Kidney epithelial cell (primary cell): ENCODE data around the gene TMEFF2. TPM values are rescaled to one million over a fixed set of nuclear protein-coding genes. Genes with fewer than 3 reads are reported as not detected.

Source experiments
- DNase-seq: peaks from one replicate; pipeline ENCODE4 v3.0.0-alpha.2; 2010; ENCODE audit warnings: low read depth
- H3K27me3 ChIP-seq: 2 replicates; pipeline ENCODE4 v1.6.0; 2011; ENCODE audit warnings: low read length; ENCODE audit not compliant: control insufficient read depth, insufficient read depth
- H3K36me3 ChIP-seq: 2 replicates; pipeline ENCODE4 v1.5.1; 2011; ENCODE audit warnings: low read length; ENCODE audit not compliant: control insufficient read depth, insufficient read depth
- H3K4me3 ChIP-seq: 2 replicates; pipeline ENCODE4 v1.5.1; 2011; ENCODE audit warnings: low read depth, mild to moderate bottlenecking, control low read depth, low read length
- total RNA-seq: library from RNA; depleted of rRNA; stranded (reverse); fragments of >200 nt; gene quantifications from 2 replicates; pipeline ENCODE4 v1.2.3, GENCODE V29; 2015
- TF ChIP-seq, protein P1 (sequence below): IDR thresholded peaks from 2 replicates; pipeline ENCODE4 v1.5.1; 2011; ENCODE audit warnings: mild to moderate bottlenecking, moderate library complexity, low read length, control low read depth, inconsistent platforms; ENCODE audit not compliant: insufficient read depth, poor library complexity, severe bottlenecking

Gene TMEFF2
- total RNA-seq, 1 donor from 2014 or later, result not detected

DNA sequence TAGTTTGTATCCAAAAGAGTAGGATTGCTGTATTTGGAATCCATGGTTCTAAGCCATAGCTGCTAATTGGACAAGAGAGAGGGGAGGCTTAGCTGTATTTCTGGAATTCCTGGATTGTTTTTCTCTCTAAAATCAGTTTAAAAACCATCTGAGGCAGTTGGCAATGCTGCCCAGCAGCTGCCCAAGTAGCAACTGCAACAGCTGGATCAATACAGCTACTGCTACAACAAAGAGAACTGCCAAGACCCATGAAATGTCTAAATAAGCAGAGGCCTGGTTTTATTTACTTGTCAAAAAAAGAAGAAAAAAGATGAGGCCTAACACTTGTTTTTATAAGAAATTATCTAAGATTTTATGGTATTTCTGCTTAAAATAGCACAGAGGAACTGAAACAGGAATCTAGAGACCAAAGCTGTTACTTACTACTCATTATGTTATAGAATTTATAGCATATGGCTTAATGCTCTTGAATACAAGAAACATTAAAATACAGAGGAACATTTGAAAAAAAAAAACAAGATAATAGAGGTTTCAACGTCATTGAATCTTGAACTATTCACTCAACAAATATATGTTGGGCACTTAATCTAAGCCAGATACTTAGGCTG, 39.1 kb downstream of the TMEFF2 start:
- Histone ChIP-seq H3K4me3 (no peak overlapping the region), H3K27me3 (no peaks in the 10 kb centered on the region), H3K36me3 (no peaks in the 10 kb centered on the region)
- TF ChIP-seq, protein P1, sequence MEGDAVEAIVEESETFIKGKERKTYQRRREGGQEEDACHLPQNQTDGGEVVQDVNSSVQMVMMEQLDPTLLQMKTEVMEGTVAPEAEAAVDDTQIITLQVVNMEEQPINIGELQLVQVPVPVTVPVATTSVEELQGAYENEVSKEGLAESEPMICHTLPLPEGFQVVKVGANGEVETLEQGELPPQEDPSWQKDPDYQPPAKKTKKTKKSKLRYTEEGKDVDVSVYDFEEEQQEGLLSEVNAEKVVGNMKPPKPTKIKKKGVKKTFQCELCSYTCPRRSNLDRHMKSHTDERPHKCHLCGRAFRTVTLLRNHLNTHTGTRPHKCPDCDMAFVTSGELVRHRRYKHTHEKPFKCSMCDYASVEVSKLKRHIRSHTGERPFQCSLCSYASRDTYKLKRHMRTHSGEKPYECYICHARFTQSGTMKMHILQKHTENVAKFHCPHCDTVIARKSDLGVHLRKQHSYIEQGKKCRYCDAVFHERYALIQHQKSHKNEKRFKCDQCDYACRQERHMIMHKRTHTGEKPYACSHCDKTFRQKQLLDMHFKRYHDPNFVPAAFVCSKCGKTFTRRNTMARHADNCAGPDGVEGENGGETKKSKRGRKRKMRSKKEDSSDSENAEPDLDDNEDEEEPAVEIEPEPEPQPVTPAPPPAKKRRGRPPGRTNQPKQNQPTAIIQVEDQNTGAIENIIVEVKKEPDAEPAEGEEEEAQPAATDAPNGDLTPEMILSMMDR, result no peak
- DNase-seq, result no peak

DNA sequence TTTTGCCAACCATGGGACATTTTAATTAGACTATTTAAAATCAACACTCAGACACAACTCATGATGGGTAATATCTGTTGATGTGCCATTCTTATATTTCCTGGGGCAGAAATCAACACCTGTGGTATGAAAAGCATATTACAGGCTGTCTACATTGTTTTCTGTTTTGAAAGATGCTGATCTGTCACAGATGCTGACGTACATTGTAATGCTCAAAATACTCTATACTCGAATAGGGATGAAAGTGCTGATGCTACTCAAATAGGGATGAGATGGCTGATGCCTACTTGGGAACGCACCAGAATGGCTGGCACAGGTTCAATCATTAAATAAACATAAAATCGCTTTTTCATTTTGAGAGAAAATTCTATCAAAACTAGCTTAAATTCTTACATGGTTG, 41.2 kb downstream of the TMEFF2 start:
- H3K4me3 ChIP-seq, result no peak overlapping the region
- TF ChIP-seq, protein P1, result no peak
- DNase-seq, result no peak
- H3K27me3 ChIP-seq, result no peaks in the 10 kb centered on the region
- H3K36me3 ChIP-seq, result no peaks in the 10 kb centered on the region

DNA sequence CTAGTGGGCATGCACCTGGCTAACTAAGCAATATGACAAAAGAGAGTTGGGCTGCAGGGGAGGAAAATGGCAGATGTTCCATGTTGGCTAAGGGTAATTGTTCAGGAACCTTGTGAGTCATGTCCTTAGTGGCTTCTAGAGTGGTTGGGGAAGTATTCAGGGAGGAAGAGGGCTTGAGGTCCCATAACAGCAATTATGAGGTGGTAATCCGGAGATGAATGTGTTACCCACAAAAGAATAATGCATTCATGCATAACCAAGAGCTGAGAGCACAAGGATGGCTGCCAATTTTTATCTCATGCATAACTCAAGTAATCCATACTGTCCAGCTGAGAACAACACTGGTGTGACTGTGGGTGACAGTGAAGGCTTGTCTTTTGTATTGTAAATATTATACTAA, 42.9 kb downstream of the TMEFF2 start:
- Histone ChIP-seq H3K4me3 (no peak overlapping the region), H3K27me3 (no peaks in the 10 kb centered on the region), H3K36me3 (no peaks in the 10 kb centered on the region)
- DNase-seq, result no peak
- TF ChIP-seq, protein P1, result no peak

DNA sequence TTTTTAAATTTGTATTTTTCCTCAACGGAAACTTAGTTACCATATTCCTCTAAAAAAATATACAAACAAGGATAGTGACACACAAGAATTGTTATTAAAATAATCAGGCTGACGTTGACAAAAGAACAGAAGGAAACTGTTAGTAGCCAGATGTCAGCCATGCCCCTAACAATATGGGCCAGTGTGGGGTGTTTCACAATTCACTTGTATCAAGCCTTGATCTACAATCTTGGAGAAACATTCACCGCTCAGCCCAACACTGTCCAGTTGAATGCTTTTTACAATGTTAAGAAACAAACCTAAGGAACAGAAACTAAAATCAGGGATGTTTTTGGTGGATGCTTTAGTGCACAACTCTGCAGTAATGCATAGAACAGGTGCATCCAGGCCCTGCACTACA, 44.6 kb downstream of the TMEFF2 start:
- DNase-seq, result no peak
- H3K36me3 ChIP-seq, result no peaks in the 10 kb centered on the region
- H3K4me3 ChIP-seq, result no peak overlapping the region
- H3K27me3 ChIP-seq, result no peaks in the 10 kb centered on the region
- TF ChIP-seq, protein P1, result no peak

DNA sequence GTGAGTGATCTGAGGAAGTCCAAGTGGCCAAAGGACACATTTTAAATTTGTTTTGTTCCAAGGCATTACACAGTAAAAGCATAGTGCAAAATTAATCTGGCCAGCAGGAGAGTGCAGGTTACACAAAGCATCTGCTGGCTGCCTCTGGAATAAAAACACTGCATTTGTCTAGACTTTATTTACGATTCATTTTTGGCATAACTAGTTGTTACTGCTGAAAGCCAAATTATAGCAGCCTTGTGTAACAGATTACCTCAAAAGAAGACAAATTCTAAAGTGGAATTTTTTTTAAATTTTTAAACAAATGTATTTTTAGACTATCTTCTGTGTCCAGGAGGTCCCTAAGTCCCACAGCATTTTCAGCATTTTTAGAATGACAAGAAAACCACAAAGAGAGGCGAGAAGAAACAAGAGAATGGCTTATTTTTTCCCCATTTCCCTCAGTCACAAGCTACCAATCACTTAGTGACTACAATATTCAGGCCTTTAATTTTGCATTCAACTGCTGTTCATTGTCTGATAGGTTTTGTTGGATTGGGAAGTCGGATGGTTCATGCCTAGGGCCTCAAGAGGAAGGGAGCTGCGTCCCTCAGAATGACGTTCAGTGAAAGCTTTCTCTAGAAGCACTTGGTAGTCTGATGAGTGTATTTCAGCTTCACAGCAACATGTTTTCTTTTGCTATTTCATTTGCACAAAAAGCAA, 46.0 kb downstream of the TMEFF2 start:
- TF ChIP-seq, protein P1, result no peak
- no peak for DNase-seq
- H3K4me3 ChIP-seq, result no peak overlapping the region

DNA sequence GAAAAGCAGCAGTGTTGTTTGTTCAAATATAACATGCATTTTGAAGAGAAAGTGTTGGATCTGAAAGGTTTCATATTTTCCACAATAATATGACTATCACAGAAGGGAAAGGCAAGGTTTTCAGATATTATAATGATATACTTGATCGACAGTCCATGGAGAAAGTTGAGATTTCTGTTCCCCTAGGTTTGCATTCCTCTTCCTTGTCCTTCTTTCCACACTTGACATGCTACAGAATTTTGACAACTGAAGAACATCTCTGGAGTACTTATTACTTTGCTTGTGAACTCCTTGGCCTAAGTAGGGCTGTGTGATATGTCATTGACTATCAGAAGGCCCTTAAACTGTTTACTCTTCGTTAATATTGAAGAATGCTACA, 46.5 kb downstream of the TMEFF2 start:
- TF ChIP-seq, protein P1, result no peak
- DNase-seq, result no peak
- H3K4me3 ChIP-seq, result no peak overlapping the region
- H3K36me3 ChIP-seq, result no peaks in the 10 kb centered on the region
- H3K27me3 ChIP-seq, result no peaks in the 10 kb centered on the region

More for the DNA sequence above, 46.0 kb downstream of the TMEFF2 start:
- Histone ChIP-seq H3K36me3 (no peaks in the 10 kb centered on the region), H3K27me3 (no peaks in the 10 kb centered on the region)
